Measurements from ENCODE around the gene ARL13A. TPM values are rescaled to one million over a fixed set of nuclear protein-coding genes. Genes with fewer than 3 reads are reported as not detected.

The ARL13A gene
- polyA plus RNA-seq, 2 of the 4 experiments (the other 2 are of a cell fraction): 0.10 to 0.12 TPM

- CTCF ChIA-PET: interaction anchor here (1.6 kb wide), 1 partner anchor 36 kb away, joined by 4 read pairs; no protein-coding TSS in a partner anchor
- 61% methylated on average over 3 of the region's 3 CpGs for WGBS (ENCODE audit: missing lambda C conversion rate)
- POLR2A ChIA-PET: no interaction called here
- peaks cover 7% of the 10 kb centered on the region; the same call in 1 of the 3 replicates for H3K9me3 ChIP-seq
- no peak overlapping the region for H3K27ac ChIP-seq
- no peak overlapping the region for H3K4me3 ChIP-seq
- TF ChIP-seq POLR2AphosphoS2 (conservative IDR thresholded peaks at IDR 0.05; ENCODE audit: low read length) (no peak), TFCP2L1 (CRISPR knock-in tag; IDR thresholded peaks at IDR 0.05) (no peak), KDM5A (IDR thresholded peaks at IDR 0.05) (no peak), RCOR1 (IDR thresholded peaks at IDR 0.05; ENCODE audit: low read depth, low read length) (no peak), FOSB (CRISPR knock-in tag; IDR thresholded peaks at IDR 0.05) (no peak), CHD2 (IDR thresholded peaks at IDR 0.05; ENCODE audit: low read length, partially characterized antibody) (no peak), HES2 (IDR thresholded peaks at IDR 0.05) (no peak), GATA3 (IDR thresholded peaks at IDR 0.05; ENCODE audit: borderline replicate concordance) (no peak), PHF8 (IDR thresholded peaks at IDR 0.05; ENCODE audit: borderline replicate concordance, low read depth) (no peak), HOXA7 (CRISPR knock-in tag; IDR thresholded peaks at IDR 0.05) (no peak), HDAC2 (IDR thresholded peaks at IDR 0.05) (no peak), HOXB13 (CRISPR knock-in tag; IDR thresholded peaks at IDR 0.05; ENCODE audit: low read depth) (no peak), MAZ (IDR thresholded peaks at IDR 0.05; ENCODE audit: borderline replicate concordance, low read depth, low read length) (no peak), ZNF302 (CRISPR knock-in tag; IDR thresholded peaks at IDR 0.05) (no peak), RAD21 (conservative IDR thresholded peaks at IDR 0.05 in 1 of 2, IDR thresholded peaks at IDR 0.05 in 1 of 2) (no peak), ZSCAN20 (CRISPR knock-in tag; IDR thresholded peaks at IDR 0.05) (no peak), CEBPB (IDR thresholded peaks at IDR 0.05) (no peak)
- TF ChIP-seq, protein P1, sequence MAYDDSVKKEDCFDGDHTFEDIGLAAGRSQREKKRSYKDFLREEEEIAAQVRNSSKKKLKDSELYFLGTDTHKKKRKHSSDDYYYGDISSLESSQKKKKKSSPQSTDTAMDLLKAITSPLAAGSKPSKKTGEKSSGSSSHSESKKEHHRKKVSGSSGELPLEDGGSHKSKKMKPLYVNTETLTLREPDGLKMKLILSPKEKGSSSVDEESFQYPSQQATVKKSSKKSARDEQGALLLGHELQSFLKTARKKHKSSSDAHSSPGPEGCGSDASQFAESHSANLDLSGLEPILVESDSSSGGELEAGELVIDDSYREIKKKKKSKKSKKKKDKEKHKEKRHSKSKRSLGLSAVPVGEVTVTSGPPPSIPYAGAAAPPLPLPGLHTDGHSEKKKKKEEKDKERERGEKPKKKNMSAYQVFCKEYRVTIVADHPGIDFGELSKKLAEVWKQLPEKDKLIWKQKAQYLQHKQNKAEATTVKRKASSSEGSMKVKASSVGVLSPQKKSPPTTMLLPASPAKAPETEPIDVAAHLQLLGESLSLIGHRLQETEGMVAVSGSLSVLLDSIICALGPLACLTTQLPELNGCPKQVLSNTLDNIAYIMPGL (CRISPR knock-in tag; IDR thresholded peaks at IDR 0.05; ENCODE audit: borderline replicate concordance): no peak
- TF ChIP-seq, protein P2, sequence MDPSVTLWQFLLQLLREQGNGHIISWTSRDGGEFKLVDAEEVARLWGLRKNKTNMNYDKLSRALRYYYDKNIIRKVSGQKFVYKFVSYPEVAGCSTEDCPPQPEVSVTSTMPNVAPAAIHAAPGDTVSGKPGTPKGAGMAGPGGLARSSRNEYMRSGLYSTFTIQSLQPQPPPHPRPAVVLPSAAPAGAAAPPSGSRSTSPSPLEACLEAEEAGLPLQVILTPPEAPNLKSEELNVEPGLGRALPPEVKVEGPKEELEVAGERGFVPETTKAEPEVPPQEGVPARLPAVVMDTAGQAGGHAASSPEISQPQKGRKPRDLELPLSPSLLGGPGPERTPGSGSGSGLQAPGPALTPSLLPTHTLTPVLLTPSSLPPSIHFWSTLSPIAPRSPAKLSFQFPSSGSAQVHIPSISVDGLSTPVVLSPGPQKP (IDR thresholded peaks at IDR 0.05; ENCODE audit: low read depth, low read length): no peak
- H3K4me2 ChIP-seq: no peak overlapping the region
- no peak for ATAC-seq
- DNase-seq (ENCODE audit: low read depth in 1 of 2, low spot score in 1 of 2): no peak
- H3K4me1 ChIP-seq: peaks cover 4% of the 10 kb centered on the region; the same call in 2 of the 3 replicates
- FAIRE-seq: no peak
These were observed 37.6 kb upstream of the ARL13A start for GRCh38 chrX:100931925-100932285.

- ChIA-PET CTCF (interaction anchor here (0.6 kb wide), 1 partner anchor 14 kb away, joined by 3 read pairs; no protein-coding TSS in a partner anchor), POLR2A (no interaction called here)
- no peak overlapping the region for H3K4me2 ChIP-seq
- FAIRE-seq (peak; percentile 94), DNase-seq (ENCODE audit: low read depth in 1 of 2, low spot score in 1 of 2) (no peak), ATAC-seq (no peak)
- no peak overlapping the region for H3K4me3 ChIP-seq
- peaks cover 7% of the 10 kb centered on the region; the same call in 1 of the 3 replicates for H3K9me3 ChIP-seq
- no peak overlapping the region for H3K27ac ChIP-seq
- TF ChIP-seq EHMT2 (IDR thresholded peaks at IDR 0.05; ENCODE audit: low read depth): no peak
- TF ChIP-seq TP53 (CRISPR knock-in tag; IDR thresholded peaks at IDR 0.05): no peak
- no peak for TF ChIP-seq PHF8 (IDR thresholded peaks at IDR 0.05; ENCODE audit: borderline replicate concordance, low read depth)
- no peak for TF ChIP-seq RFX5 (IDR thresholded peaks at IDR 0.05)
- no peak for TF ChIP-seq HDAC2 (IDR thresholded peaks at IDR 0.05)
- no peak for TF ChIP-seq RCOR1 (IDR thresholded peaks at IDR 0.05; ENCODE audit: low read depth, low read length)
- no peak for TF ChIP-seq NPAS2 (CRISPR knock-in tag; IDR thresholded peaks at IDR 0.05; ENCODE audit: borderline replicate concordance)
- TF ChIP-seq POLR2A (IDR thresholded peaks at IDR 0.05; ENCODE audit: low read length): no peak
- TF ChIP-seq HES2 (IDR thresholded peaks at IDR 0.05): no peak
- no peak for TF ChIP-seq ZC3H11A (IDR thresholded peaks at IDR 0.05)
- no peak for TF ChIP-seq CEBPB (IDR thresholded peaks at IDR 0.05)
- TF ChIP-seq, protein P3, sequence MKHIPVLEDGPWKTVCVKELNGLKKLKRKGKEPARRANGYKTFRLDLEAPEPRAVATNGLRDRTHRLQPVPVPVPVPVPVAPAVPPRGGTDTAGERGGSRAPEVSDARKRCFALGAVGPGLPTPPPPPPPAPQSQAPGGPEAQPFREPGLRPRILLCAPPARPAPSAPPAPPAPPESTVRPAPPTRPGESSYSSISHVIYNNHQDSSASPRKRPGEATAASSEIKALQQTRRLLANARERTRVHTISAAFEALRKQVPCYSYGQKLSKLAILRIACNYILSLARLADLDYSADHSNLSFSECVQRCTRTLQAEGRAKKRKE (CRISPR knock-in tag; IDR thresholded peaks at IDR 0.05; ENCODE audit: low read depth): no peak
- TF ChIP-seq ESRRA (IDR thresholded peaks at IDR 0.05; ENCODE audit: borderline replicate concordance, low read length): no peak
- WGBS (ENCODE audit: missing lambda C conversion rate): 55% methylated on average over 2 of the region's 2 CpGs
- no peaks in the 10 kb centered on the region for H3K4me1 ChIP-seq
These were observed 33.7 kb upstream of the ARL13A start for GRCh38 chrX:100935767-100936166.

Measured in A549 (cell line).